Measurements from ENCODE around the gene EFHC2.

Gene EFHC2

GRCh38 chrX:44343412-44344141, at the start of gene EFHC2:
Gene EFHC2, minus strand, starts transcription at chrX:44343672. Its CDS starts 84 bp downstream, at chrX:44343588.
- peak in 2 of 3 experiments; percentile 13 to 16 for DNase-seq (ENCODE audit: low read depth in 3 of 3)

GRCh38 chrX:44392767-44393166, 49.3 kb upstream of the EFHC2 start:
- DNase-seq (ENCODE audit: low read depth in 3 of 3), result no peak

- DNase-seq (ENCODE audit: low read depth in 3 of 3), result no peak
Measured at GRCh38 chrX:44384688-44385338, 41.3 kb upstream of the EFHC2 start.

- DNase-seq (ENCODE audit: low read depth in 3 of 3), result no peak
Measured at GRCh38 chrX:44382871-44383270, 39.4 kb upstream of the EFHC2 start.

- DNase-seq (ENCODE audit: low read depth in 3 of 3), result no peak
Measured at GRCh38 chrX:44352758-44353157, 9.3 kb upstream of the EFHC2 start.

- no peak for DNase-seq (ENCODE audit: low read depth in 3 of 3)
Measured at GRCh38 chrX:44349561-44349960, 6.1 kb upstream of the EFHC2 start.

GRCh38 chrX:44344687-44345086, 1.2 kb upstream of the EFHC2 start:
- DNase-seq (ENCODE audit: low read depth in 3 of 3), result no peak

GRCh38 chrX:44344194-44344593, 722 bp upstream of the EFHC2 start:
- DNase-seq (ENCODE audit: low read depth in 3 of 3), result peak in 2 of 3 experiments; percentile 8 to 34

- no peak for DNase-seq (ENCODE audit: low read depth in 3 of 3)
Measured at GRCh38 chrX:44342866-44343265, 606 bp downstream of the EFHC2 start.

GRCh38 chrX:44338361-44338760, 5.1 kb downstream of the EFHC2 start:
- no peak for DNase-seq (ENCODE audit: low read depth in 3 of 3)

- no peak for DNase-seq (ENCODE audit: low read depth in 3 of 3)
Measured at GRCh38 chrX:44332437-44332836, 11.0 kb downstream of the EFHC2 start.

GRCh38 chrX:44330227-44330626, 13.2 kb downstream of the EFHC2 start:
- no peak for DNase-seq (ENCODE audit: low read depth in 3 of 3)

GRCh38 chrX:44319550-44319949, 23.9 kb downstream of the EFHC2 start:
- DNase-seq (ENCODE audit: low read depth in 3 of 3), result no peak

GRCh38 chrX:44317181-44317580, 26.3 kb downstream of the EFHC2 start:
- no peak for DNase-seq (ENCODE audit: low read depth in 3 of 3)

GRCh38 chrX:44314808-44315207, 28.7 kb downstream of the EFHC2 start:
- DNase-seq (ENCODE audit: low read depth in 3 of 3), result no peak

- DNase-seq (ENCODE audit: low read depth in 3 of 3), result no peak
Measured at GRCh38 chrX:44314259-44314734, 29.2 kb downstream of the EFHC2 start.

- DNase-seq (ENCODE audit: low read depth in 3 of 3), result no peak
Measured at GRCh38 chrX:44312421-44312820, 31.1 kb downstream of the EFHC2 start.

- no peak for DNase-seq (ENCODE audit: low read depth in 3 of 3)
Measured at GRCh38 chrX:44310227-44310626, 33.2 kb downstream of the EFHC2 start.

- no peak for DNase-seq (ENCODE audit: low read depth in 3 of 3)
Measured at GRCh38 chrX:44308869-44309268, 34.6 kb downstream of the EFHC2 start.

GRCh38 chrX:44306356-44306755, 37.1 kb downstream of the EFHC2 start:
- no peak for DNase-seq (ENCODE audit: low read depth in 3 of 3)

GRCh38 chrX:44305921-44306320, 37.6 kb downstream of the EFHC2 start:
- no peak for DNase-seq (ENCODE audit: low read depth in 3 of 3)

- DNase-seq (ENCODE audit: low read depth in 3 of 3), result no peak
Measured at GRCh38 chrX:44303119-44303518, 40.4 kb downstream of the EFHC2 start.

GRCh38 chrX:44299177-44299576, 44.3 kb downstream of the EFHC2 start:
- DNase-seq (ENCODE audit: low read depth in 3 of 3), result no peak
